WTC11 (cell line): ENCODE results near the gene PTPRU. TPM values are rescaled to one million over a fixed set of nuclear protein-coding genes. Genes with fewer than 3 reads are reported as not detected.

Experiments
- ATAC-seq: fragments of 200-7000 bp; cut with Tn5 transposase; 2 replicates; pipeline ENCODE4 v1.10.0; 2021; ENCODE audit warnings: mild to moderate bottlenecking, moderate library complexity
- CTCF ChIA-PET: fragments of 300-600 bp; sonication (Branson Sonifier 250); formaldehyde crosslinking; loops from one replicate; lab custom pipeline; 2021; ENCODE audit warnings: antibody characterized with exemption; lab: Charles Lee
- POLR2A ChIA-PET: fragments of 350-600 bp; sonication (Branson Sonifier 250); formaldehyde crosslinking; loops from one replicate; lab custom pipeline; 2021; ENCODE audit warnings: antibody characterized with exemption; lab: Charles Lee
- DNase-seq: peaks from one replicate; pipeline ENCODE4 v3.0.0; 2021; ENCODE audit warnings: low spot score
- H3K27ac Mint-ChIP-seq: 2 replicates; pipeline ENCODE4 v1.8.0; 2021; ENCODE audit warnings: mixed read lengths
- H3K27me3 Mint-ChIP-seq: 2 replicates; pipeline ENCODE4 v1.8.0; 2021; ENCODE audit warnings: low read depth, mild to moderate bottlenecking, moderate library complexity, mixed read lengths
- H3K36me3 Mint-ChIP-seq: 2 replicates; pipeline ENCODE4 v1.8.0; 2021; ENCODE audit warnings: mixed read lengths
- H3K4me1 Mint-ChIP-seq: 2 replicates; pipeline ENCODE4 v1.8.0; 2022; ENCODE audit warnings: mixed read lengths
- H3K4me3 Mint-ChIP-seq: 2 replicates; pipeline ENCODE4 v1.8.0; 2021; ENCODE audit warnings: mild to moderate bottlenecking, moderate library complexity, mixed read lengths
- H3K9me3 Mint-ChIP-seq: 2 replicates; pipeline ENCODE4 v1.8.0; 2021; ENCODE audit warnings: mixed read lengths
- E2F1 ChIP-seq: sonication (generic); formaldehyde crosslinking; IDR thresholded peaks from 2 replicates; pipeline ENCODE4 v1.8.0; 2022; ENCODE audit warnings: mild to moderate bottlenecking, missing genetic modification reagents
- EMX1 ChIP-seq: fragments of 250-450 bp; sonication (Bioruptor Pico); IDR thresholded peaks from 2 replicates; pipeline ENCODE4 v1.8.0; 2021; ENCODE audit warnings: mild to moderate bottlenecking
- FOXK1 ChIP-seq: sonication (generic); formaldehyde crosslinking; IDR thresholded peaks from 2 replicates; pipeline ENCODE4 v1.8.0; 2022; ENCODE audit warnings: mild to moderate bottlenecking, moderate library complexity, missing genetic modification reagents
- FOXP1 ChIP-seq: sonication (generic); formaldehyde crosslinking; IDR thresholded peaks from 2 replicates; pipeline ENCODE4 v1.8.0; 2022; ENCODE audit warnings: missing genetic modification reagents, mild to moderate bottlenecking, moderate library complexity, borderline replicate concordance
- HMGA2 ChIP-seq: fragments of 250-450 bp; sonication (Bioruptor Pico); IDR thresholded peaks from 2 replicates; pipeline ENCODE4 v1.4.0; 2021; ENCODE audit warnings: mild to moderate bottlenecking, moderate library complexity
- KAT7 ChIP-seq: sonication (generic); formaldehyde crosslinking; IDR thresholded peaks from 2 replicates; pipeline ENCODE4 v1.8.1; 2023; ENCODE audit warnings: missing genetic modification reagents, mild to moderate bottlenecking, borderline replicate concordance
- NFE2L1 ChIP-seq: sonication (generic); formaldehyde crosslinking; IDR thresholded peaks from 2 replicates; pipeline ENCODE4 v1.8.1; 2023; ENCODE audit warnings: missing genetic modification reagents
- NR2C2 ChIP-seq: sonication (generic); formaldehyde crosslinking; IDR thresholded peaks from 2 replicates; pipeline ENCODE4 v1.8.0; 2022; ENCODE audit warnings: mild to moderate bottlenecking, missing genetic modification reagents
- SMAD4 ChIP-seq: sonication (generic); formaldehyde crosslinking; IDR thresholded peaks from 2 replicates; pipeline ENCODE4 v1.8.0; 2022; ENCODE audit warnings: mild to moderate bottlenecking, missing genetic modification reagents
- SOX15 ChIP-seq: fragments of 250-450 bp; sonication (Bioruptor Pico); IDR thresholded peaks from 2 replicates; pipeline ENCODE4 v1.9.0; 2021; ENCODE audit warnings: mild to moderate bottlenecking
- TEAD1 ChIP-seq: sonication (generic); formaldehyde crosslinking; IDR thresholded peaks from 2 replicates; pipeline ENCODE4 v1.8.0; 2022; ENCODE audit warnings: mild to moderate bottlenecking, missing genetic modification reagents
- ZNF121 ChIP-seq: sonication (generic); formaldehyde crosslinking; IDR thresholded peaks from 2 replicates; pipeline ENCODE4 v1.8.0; 2023; ENCODE audit warnings: missing genetic modification reagents
- ZNF281 ChIP-seq: sonication (generic); formaldehyde crosslinking; IDR thresholded peaks from 2 replicates; pipeline ENCODE4 v1.8.0; 2023; ENCODE audit warnings: mild to moderate bottlenecking, missing genetic modification reagents
- ZNF317 ChIP-seq: sonication (generic); formaldehyde crosslinking; IDR thresholded peaks from 2 replicates; pipeline ENCODE4 v1.8.1; 2023; ENCODE audit warnings: low read depth, mild to moderate bottlenecking, moderate library complexity, missing genetic modification reagents, borderline replicate concordance
- ZNF396 ChIP-seq: fragments of 250-450 bp; sonication (Bioruptor Pico); IDR thresholded peaks from 2 replicates; pipeline ENCODE4 v1.8.0; 2021; ENCODE audit warnings: mild to moderate bottlenecking, moderate library complexity, borderline replicate concordance
- ZNF423 ChIP-seq: fragments of 250-450 bp; sonication (Bioruptor Pico); IDR thresholded peaks from 2 replicates; pipeline ENCODE4 v2.1.2; 2022; ENCODE audit warnings: mild to moderate bottlenecking, moderate library complexity
- total RNA-seq: library from RNA; stranded (reverse); gene quantifications from 3 replicates; pipeline ENCODE4 v1.2.3, GENCODE V29; 2021
- TF ChIP-seq, protein P1 (sequence below): sonication (generic); formaldehyde crosslinking; IDR thresholded peaks from 2 replicates; pipeline ENCODE4 v1.8.0; 2022; ENCODE audit warnings: mild to moderate bottlenecking, missing genetic modification reagents
- TF ChIP-seq, protein P2 (sequence below): sonication (generic); formaldehyde crosslinking; IDR thresholded peaks from 2 replicates; pipeline ENCODE4 v1.8.1; 2023; ENCODE audit warnings: mild to moderate bottlenecking, missing genetic modification reagents, moderate library complexity
- TF ChIP-seq, protein P3 (sequence below): sonication (generic); formaldehyde crosslinking; IDR thresholded peaks from 2 replicates; pipeline ENCODE4 v1.8.1; 2022; ENCODE audit warnings: mild to moderate bottlenecking, moderate library complexity, missing genetic modification reagents
- TF ChIP-seq, protein P4 (sequence below): sonication (generic); formaldehyde crosslinking; IDR thresholded peaks from 2 replicates; pipeline ENCODE4 v1.8.1; 2023; ENCODE audit warnings: mild to moderate bottlenecking, missing genetic modification reagents
- TF ChIP-seq, protein P5 (sequence below): sonication (generic); formaldehyde crosslinking; IDR thresholded peaks from 2 replicates; pipeline ENCODE4 v1.8.1; 2023; ENCODE audit warnings: mild to moderate bottlenecking, missing genetic modification reagents, moderate library complexity

The PTPRU gene
- total RNA-seq, 1 experiment from 2014 or later, result 75.4 TPM

DNA sequence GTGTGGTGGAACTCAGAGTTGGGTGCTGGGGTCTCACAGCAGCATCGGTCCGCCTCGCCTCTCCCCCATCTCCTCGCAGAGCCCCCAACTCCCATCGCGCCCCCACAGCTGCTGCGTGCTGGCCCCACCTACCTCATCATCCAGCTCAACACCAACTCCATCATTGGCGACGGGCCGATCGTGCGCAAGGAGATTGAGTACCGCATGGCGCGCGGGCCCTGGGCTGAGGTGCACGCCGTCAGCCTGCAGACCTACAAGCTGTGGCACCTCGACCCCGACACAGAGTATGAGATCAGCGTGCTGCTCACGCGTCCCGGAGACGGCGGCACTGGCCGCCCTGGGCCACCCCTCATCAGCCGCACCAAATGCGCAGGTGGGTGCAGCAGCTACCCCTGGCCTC lies 24.2 kb downstream of the PTPRU start:
- DNase-seq (peak; percentile 46), ATAC-seq (peak; percentile 4)
- H3K27me3 Mint-ChIP-seq, result peaks cover 37% of the 10 kb centered on the region
- ChIA-PET CTCF (interaction anchor here (0.9 to 4.1 kb wide), 14 partner anchors 9 to 183 kb away, joined by 3 to 30 read pairs (median 6); partner anchors contain the start of genes MECR and PTPRU), POLR2A (interaction anchor here (1.0 to 2.0 kb wide), 5 partner anchors 10 to 23 kb away, joined by 3 to 9 read pairs (median 5); no protein-coding TSS in a partner anchor)
- TF ChIP-seq, protein P1, sequence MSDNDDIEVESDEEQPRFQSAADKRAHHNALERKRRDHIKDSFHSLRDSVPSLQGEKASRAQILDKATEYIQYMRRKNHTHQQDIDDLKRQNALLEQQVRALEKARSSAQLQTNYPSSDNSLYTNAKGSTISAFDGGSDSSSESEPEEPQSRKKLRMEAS (CRISPR knock-in tag), result peak; percentile 59; the same call in 1 of the 2 replicates
- TF ChIP-seq SOX15 (CRISPR knock-in tag) (no peak), KAT7 (no peak), FOXP1 (peak; percentile 56; the same call in 1 of the 2 replicates), TEAD1 (no peak), ZNF281 (CRISPR knock-in tag) (0 out of 2 replicates have a peak, but pooled peaks have one; percentile 50), ZNF317 (no peak), EMX1 (CRISPR knock-in tag) (no peak), NFE2L1 (CRISPR knock-in tag) (0 out of 2 replicates have a peak, but pooled peaks have one; percentile 46), NR2C2 (CRISPR knock-in tag) (0 out of 2 replicates have a peak, but pooled peaks have one; percentile 24)
- TF ChIP-seq, protein P2, sequence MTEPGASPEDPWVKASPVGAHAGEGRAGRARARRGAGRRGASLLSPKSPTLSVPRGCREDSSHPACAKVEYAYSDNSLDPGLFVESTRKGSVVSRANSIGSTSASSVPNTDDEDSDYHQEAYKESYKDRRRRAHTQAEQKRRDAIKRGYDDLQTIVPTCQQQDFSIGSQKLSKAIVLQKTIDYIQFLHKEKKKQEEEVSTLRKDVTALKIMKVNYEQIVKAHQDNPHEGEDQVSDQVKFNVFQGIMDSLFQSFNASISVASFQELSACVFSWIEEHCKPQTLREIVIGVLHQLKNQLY, result no peak
- TF ChIP-seq, protein P3, sequence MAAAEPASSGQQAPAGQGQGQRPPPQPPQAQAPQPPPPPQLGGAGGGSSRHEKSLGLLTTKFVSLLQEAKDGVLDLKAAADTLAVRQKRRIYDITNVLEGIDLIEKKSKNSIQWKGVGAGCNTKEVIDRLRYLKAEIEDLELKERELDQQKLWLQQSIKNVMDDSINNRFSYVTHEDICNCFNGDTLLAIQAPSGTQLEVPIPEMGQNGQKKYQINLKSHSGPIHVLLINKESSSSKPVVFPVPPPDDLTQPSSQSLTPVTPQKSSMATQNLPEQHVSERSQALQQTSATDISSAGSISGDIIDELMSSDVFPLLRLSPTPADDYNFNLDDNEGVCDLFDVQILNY (CRISPR knock-in tag), result peak; percentile 47; the same call in 1 of the 2 replicates
- H3K4me3 Mint-ChIP-seq, result peak overlapping the region; percentile 86
- peaks cover 4% of the 10 kb centered on the region for H3K9me3 Mint-ChIP-seq
- H3K4me1 Mint-ChIP-seq, result peaks cover 44% of the 10 kb centered on the region
- H3K36me3 Mint-ChIP-seq, result peaks cover 13% of the 10 kb centered on the region; the same call in 1 of the 2 replicates
- H3K27ac Mint-ChIP-seq, result no peak overlapping the region

DNA sequence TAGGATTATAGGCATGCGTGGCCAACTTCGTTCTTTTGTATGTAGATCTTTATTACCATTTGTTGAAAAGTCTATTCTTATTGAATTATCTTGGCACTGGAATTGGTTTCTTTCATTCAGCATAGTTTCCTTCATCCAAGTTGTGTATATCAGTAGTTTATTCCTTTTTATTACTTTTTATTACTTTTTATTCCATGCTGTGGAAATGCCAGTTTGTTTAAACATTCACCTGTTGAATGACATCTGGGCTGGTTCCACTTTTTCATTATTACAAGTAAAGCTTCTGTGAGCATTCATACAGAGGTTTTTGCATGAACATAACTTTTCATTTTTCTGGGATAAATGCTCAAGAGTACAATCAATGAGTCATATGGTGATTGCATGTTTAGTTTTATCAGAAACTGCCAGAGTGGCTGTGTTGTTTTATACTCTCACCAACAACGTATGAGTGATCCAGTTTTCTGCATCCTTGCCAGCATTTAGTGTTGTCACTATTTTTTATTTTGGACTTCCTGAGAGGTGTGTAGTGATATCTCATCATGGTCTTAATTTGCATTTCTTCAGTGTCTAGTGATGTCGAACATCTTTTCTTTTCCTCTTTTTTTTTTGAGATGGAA lies 28.6 kb downstream of the PTPRU start:
- Mint-ChIP-seq H3K27ac (no peak overlapping the region), H3K27me3 (peaks cover 20% of the 10 kb centered on the region), H3K36me3 (peaks cover 13% of the 10 kb centered on the region; the same call in 1 of the 2 replicates), H3K9me3 (peaks cover 4% of the 10 kb centered on the region), H3K4me1 (peaks cover 9% of the 10 kb centered on the region), H3K4me3 (no peak overlapping the region)
- TF ChIP-seq ZNF396 (CRISPR knock-in tag), result no peak
- no peak for TF ChIP-seq ZNF121 (CRISPR knock-in tag)
- TF ChIP-seq, protein P4, sequence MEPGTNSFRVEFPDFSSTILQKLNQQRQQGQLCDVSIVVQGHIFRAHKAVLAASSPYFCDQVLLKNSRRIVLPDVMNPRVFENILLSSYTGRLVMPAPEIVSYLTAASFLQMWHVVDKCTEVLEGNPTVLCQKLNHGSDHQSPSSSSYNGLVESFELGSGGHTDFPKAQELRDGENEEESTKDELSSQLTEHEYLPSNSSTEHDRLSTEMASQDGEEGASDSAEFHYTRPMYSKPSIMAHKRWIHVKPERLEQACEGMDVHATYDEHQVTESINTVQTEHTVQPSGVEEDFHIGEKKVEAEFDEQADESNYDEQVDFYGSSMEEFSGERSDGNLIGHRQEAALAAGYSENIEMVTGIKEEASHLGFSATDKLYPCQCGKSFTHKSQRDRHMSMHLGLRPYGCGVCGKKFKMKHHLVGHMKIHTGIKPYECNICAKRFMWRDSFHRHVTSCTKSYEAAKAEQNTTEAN (CRISPR knock-in tag), result no peak
- TF ChIP-seq HMGA2 (CRISPR knock-in tag), result no peak
- no peak for TF ChIP-seq ZNF423 (CRISPR knock-in tag)
- no peak for TF ChIP-seq E2F1 (CRISPR knock-in tag)
- no peak for TF ChIP-seq FOXK1
- no peak for TF ChIP-seq SMAD4 (CRISPR knock-in tag)
- TF ChIP-seq, protein P5, sequence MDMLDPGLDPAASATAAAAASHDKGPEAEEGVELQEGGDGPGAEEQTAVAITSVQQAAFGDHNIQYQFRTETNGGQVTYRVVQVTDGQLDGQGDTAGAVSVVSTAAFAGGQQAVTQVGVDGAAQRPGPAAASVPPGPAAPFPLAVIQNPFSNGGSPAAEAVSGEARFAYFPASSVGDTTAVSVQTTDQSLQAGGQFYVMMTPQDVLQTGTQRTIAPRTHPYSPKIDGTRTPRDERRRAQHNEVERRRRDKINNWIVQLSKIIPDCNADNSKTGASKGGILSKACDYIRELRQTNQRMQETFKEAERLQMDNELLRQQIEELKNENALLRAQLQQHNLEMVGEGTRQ (CRISPR knock-in tag), result no peak
- ATAC-seq (no peak), DNase-seq (no peak)
- ChIA-PET CTCF (no interaction called here), POLR2A (interaction anchor here (0.7 kb wide), 1 partner anchor 622 kb away, joined by 8 read pairs; the partner anchor contains the start of gene TAF12)
